K562 (cell line): ENCODE data around the gene LYVE1. TPM values are rescaled to one million over a fixed set of nuclear protein-coding genes. Genes with fewer than 3 reads are reported as not detected.

Source experiments
- ATAC-seq: fragments of 200-7000 bp; cut with Tn5 transposase; 3 replicates; pipeline ENCODE4 v1.9.1; 2020; ENCODE audit warnings: moderate library complexity
- BruUV-seq: library from RNA; stranded (reverse); fragments of 400-500 nt; replicated peaks from 2 replicates; lab custom pipeline; 2021; lab: Mats Ljungman, UMichigan
- CTCF ChIA-PET: fragments of 300-600 bp; formaldehyde crosslinking; extraction: SDS; loops from one replicate; lab custom pipeline; 2021; ENCODE audit warnings: low intra/inter-chr PET ratio; lab: Yijun Ruan, JAX
- POLR2A ChIA-PET: fragments of 300-600, 350-650 bp; sonication (Branson Sonifier 250); formaldehyde crosslinking; extraction: SDS; loops from one replicate; lab custom pipeline; 2021; ENCODE audit warnings: antibody characterized with exemption, inconsistent platforms; lab: Yijun Ruan, JAX
- DNase-seq, 4 experiments: peaks; one replicate each; pipeline versions ENCODE4 v3.0.0 to v3.0.0-alpha.2; 2011 to 2018; ENCODE audit warnings: low spot score in 3 of 4, mixed read lengths in 3 of 4; ENCODE audit errors: extremely low read depth in 1 of 4
- FAIRE-seq: peaks from 2 replicates; lab custom pipeline; 2011; peaks lifted over from hg19 to GRCh38; lab: Jason Lieb, UNC
- H2AFZ ChIP-seq: 2 replicates; pipeline ENCODE4 v1.6.0; 2011; ENCODE audit warnings: low read depth, low read length, control low read depth, inconsistent platforms
- H3K27ac ChIP-seq: fragments of 200-600 bp; 3 replicates; pipeline ENCODE4 v1.8.0; 2011; ENCODE audit warnings: low read depth, mild to moderate bottlenecking, control low read depth, inconsistent platforms, low read length, moderate library complexity, mixed read lengths; ENCODE audit errors: extremely low read depth
- H3K27me3 ChIP-seq, 2 experiments: fragments of 300-600 bp in 1 of 2; 2 replicates in 1 of 2; 3 replicates in 1 of 2; pipeline versions ENCODE4 v1.6.0 to v1.8.0; 2011; ENCODE audit warnings: inconsistent platforms in 2 of 2, low read length in 2 of 2, mild to moderate bottlenecking in 1 of 2, mixed read lengths in 1 of 2, moderate library complexity in 1 of 2; ENCODE audit not compliant: control insufficient read depth in 2 of 2, insufficient read depth in 2 of 2
- H3K36me3 ChIP-seq: fragments of 300-600 bp; 3 replicates; pipeline ENCODE4 v1.8.0; 2011; ENCODE audit warnings: mild to moderate bottlenecking, low read length, inconsistent platforms; ENCODE audit not compliant: control insufficient read depth, insufficient read depth
- H3K4me1 ChIP-seq, 2 experiments: fragments of 200-600 bp in 1 of 2; replicated peaks in 1 of 2; 2 replicates in 1 of 2; 3 replicates in 1 of 2; pipeline versions ENCODE4 v1.5.1 to v1.8.0; 2011; ENCODE audit warnings: inconsistent platforms in 2 of 2, low read length in 2 of 2, mild to moderate bottlenecking in 1 of 2, mixed read lengths in 1 of 2, moderate library complexity in 1 of 2; ENCODE audit not compliant: control insufficient read depth in 2 of 2, insufficient read depth in 2 of 2
- H3K4me2 ChIP-seq: 2 replicates; pipeline ENCODE4 v1.6.1; 2011; ENCODE audit warnings: low read length, control low read depth, inconsistent platforms, mixed read lengths; ENCODE audit not compliant: insufficient read depth
- H3K4me3 ChIP-seq: fragments of 200-600 bp; sonication (generic), shearing (Covaris generic); 2 replicates; pipeline ENCODE4 v1.5.1; 2016; ENCODE audit warnings: control low read depth, inconsistent platforms
- H3K79me2 ChIP-seq: fragments of 200-600 bp; 3 replicates; pipeline ENCODE4 v1.8.0; 2011; ENCODE audit warnings: low read length, inconsistent platforms; ENCODE audit not compliant: control insufficient read depth, insufficient read depth
- H3K9ac ChIP-seq, 2 experiments: 2 replicates each; pipeline versions ENCODE4 v1.6.0 to v1.6.1; 2011; ENCODE audit warnings: low read depth in 2 of 2, low read length in 2 of 2, control low read depth in 1 of 2, inconsistent platforms in 1 of 2, mild to moderate bottlenecking in 1 of 2, mixed read lengths in 1 of 2; ENCODE audit not compliant: insufficient read depth in 1 of 2
- H3K9me1 ChIP-seq: one replicate; pipeline ENCODE4 v1.6.0; 2011; ENCODE audit warnings: inconsistent platforms, mild to moderate bottlenecking, low read length, moderate library complexity; ENCODE audit not compliant: control insufficient read depth, insufficient read depth
- H3K9me3 ChIP-seq: replicated peaks from 2 replicates; pipeline ENCODE4 v1.5.1; 2011; ENCODE audit warnings: low read depth, low read length, inconsistent platforms; ENCODE audit not compliant: control insufficient read depth, insufficient read depth
- H4K20me1 ChIP-seq: replicated peaks from 2 replicates; pipeline ENCODE4 v1.6.1; 2011; ENCODE audit warnings: low read length, inconsistent platforms, mixed read lengths; ENCODE audit not compliant: control insufficient read depth, insufficient read depth
- WGBS: fragments of 100-300 bp; shearing (Covaris generic); methylation state at CpG from one replicate; pipeline ENCODE4 v1.1.6; 2016; ENCODE audit warnings: low coverage, mixed read lengths; ENCODE audit not compliant: insufficient coverage; ENCODE audit errors: missing lambda C conversion rate; 5-methylcytosine and 5-hydroxymethylcytosine counted together
- in situ Hi-C: fragments of 300-500 bp; cut with MboI; formaldehyde crosslinking; loops from 4 replicates; pipeline ENCODE4 v1.15.0; 2018; ENCODE audit warnings: inconsistent platforms, mixed read lengths
- intact Hi-C: fragments of 100-400 bp; cut with micrococcal nuclease; formaldehyde crosslinking; loops from 2 replicates; pipeline ENCODE4 v1.14.2; 2022
- polyA plus RNA-seq, 8 experiments: library from polyadenylated mRNA; depleted of rRNA in 4 of 8; stranded (reverse) in 5 of 8; unstranded in 3 of 8; fragments of >200 nt; fragmentation: Nextera tagmentation in 2 of 8; fragmentation: Illumina TruSeq in 1 of 8; extraction: Ambion mirVana in 2 of 8; extraction: Trizol in 1 of 8; gene quantifications; 2 replicates each; pipeline versions ENCODE4 v1.2.1 to v1.2.3, GENCODE V29; 2011 to 2014; ENCODE audit warnings: inconsistent platforms in 1 of 8, missing spikeins in 1 of 8
- total RNA-seq, 7 experiments: library from RNA; depleted of rRNA in 6 of 7; stranded (reverse); fragments of >200 nt in 6 of 7; fragmentation: Illumina TruSeq in 2 of 7; extraction: Trizol in 2 of 7; gene quantifications; 2 replicates each; pipeline versions ENCODE4 v1.2.1 to v1.2.3, GENCODE V29; 2011 to 2021; ENCODE audit warnings: low replicate concordance in 1 of 7
- TF ChIP-seq, protein P1 (sequence below): sonication (generic); formaldehyde crosslinking; IDR thresholded peaks from 2 replicates; pipeline ENCODE4 v1.8.1; 2023; ENCODE audit warnings: missing genetic modification reagents, mild to moderate bottlenecking, borderline replicate concordance
- TF ChIP-seq, protein P2 (sequence below): fragments of 200-800 bp; sonication (Bioruptor generic); IDR thresholded peaks from 2 replicates; pipeline ENCODE4 v1.6.1; 2016; ENCODE audit warnings: missing genetic modification characterization, missing compliant biosample characterization
- TF ChIP-seq, protein P3 (sequence below): fragments of 450-650 bp; IDR thresholded peaks from 2 replicates; pipeline ENCODE4 v1.6.1; 2016; ENCODE audit warnings: low read depth, mild to moderate bottlenecking, moderate library complexity

Gene LYVE1
- total and polyA plus RNA-seq, 9 of the 15 experiments (the other 6 are each of a cell fraction or from before 2014, with no cell fraction given) = 0.06 to 1.1 (median 0.14) TPM; not detected in 1

DNA sequence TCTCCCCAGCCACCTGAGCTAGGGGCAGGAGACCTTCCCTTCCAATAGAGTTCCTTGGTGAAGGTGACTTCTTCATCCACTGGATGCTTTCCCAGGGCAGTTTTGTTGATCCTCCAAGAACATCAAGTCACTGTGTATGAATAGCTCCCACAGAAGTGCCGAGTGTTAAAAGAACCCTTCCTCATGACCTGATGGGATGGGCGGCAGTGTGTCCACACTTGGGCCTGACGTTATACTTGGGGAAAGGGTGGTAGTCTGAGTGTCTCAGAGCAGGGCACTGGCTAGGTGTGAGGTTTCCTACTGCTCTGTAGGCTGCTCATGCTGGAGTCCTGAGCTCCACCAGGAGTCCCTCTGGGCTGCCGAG lies 7.6 kb upstream of the LYVE1 start:
- ChIA-PET POLR2A (interaction anchor here (1.1 to 1.5 kb wide), 2 partner anchors 8 to 59 kb away, joined by 3 read pairs; no protein-coding TSS in a partner anchor), CTCF (no interaction called here)
- no peak for DNase-seq
- no peak overlapping the region for H2AFZ ChIP-seq
- peaks cover 0 to 4% of the 10 kb centered on the region in 2 experiments; a peak in 1 of 5 replicates for H3K4me1 ChIP-seq
- no peaks in the 10 kb centered on the region for H3K9me3 ChIP-seq
- peak; percentile 45; the same call in 1 of the 3 replicates for ATAC-seq
- no peak overlapping the region for H3K4me2 ChIP-seq
- WGBS = 13% methylated on average over 4 of the region's 4 CpGs
- in situ Hi-C loops = no loop called here
- intact Hi-C loops = no loop called here
- no peaks in the 10 kb centered on the region for H3K9me1 ChIP-seq
- no peaks in the 10 kb centered on the region for H4K20me1 ChIP-seq
- H3K79me2 ChIP-seq = no peaks in the 10 kb centered on the region
- TF ChIP-seq, protein P1, sequence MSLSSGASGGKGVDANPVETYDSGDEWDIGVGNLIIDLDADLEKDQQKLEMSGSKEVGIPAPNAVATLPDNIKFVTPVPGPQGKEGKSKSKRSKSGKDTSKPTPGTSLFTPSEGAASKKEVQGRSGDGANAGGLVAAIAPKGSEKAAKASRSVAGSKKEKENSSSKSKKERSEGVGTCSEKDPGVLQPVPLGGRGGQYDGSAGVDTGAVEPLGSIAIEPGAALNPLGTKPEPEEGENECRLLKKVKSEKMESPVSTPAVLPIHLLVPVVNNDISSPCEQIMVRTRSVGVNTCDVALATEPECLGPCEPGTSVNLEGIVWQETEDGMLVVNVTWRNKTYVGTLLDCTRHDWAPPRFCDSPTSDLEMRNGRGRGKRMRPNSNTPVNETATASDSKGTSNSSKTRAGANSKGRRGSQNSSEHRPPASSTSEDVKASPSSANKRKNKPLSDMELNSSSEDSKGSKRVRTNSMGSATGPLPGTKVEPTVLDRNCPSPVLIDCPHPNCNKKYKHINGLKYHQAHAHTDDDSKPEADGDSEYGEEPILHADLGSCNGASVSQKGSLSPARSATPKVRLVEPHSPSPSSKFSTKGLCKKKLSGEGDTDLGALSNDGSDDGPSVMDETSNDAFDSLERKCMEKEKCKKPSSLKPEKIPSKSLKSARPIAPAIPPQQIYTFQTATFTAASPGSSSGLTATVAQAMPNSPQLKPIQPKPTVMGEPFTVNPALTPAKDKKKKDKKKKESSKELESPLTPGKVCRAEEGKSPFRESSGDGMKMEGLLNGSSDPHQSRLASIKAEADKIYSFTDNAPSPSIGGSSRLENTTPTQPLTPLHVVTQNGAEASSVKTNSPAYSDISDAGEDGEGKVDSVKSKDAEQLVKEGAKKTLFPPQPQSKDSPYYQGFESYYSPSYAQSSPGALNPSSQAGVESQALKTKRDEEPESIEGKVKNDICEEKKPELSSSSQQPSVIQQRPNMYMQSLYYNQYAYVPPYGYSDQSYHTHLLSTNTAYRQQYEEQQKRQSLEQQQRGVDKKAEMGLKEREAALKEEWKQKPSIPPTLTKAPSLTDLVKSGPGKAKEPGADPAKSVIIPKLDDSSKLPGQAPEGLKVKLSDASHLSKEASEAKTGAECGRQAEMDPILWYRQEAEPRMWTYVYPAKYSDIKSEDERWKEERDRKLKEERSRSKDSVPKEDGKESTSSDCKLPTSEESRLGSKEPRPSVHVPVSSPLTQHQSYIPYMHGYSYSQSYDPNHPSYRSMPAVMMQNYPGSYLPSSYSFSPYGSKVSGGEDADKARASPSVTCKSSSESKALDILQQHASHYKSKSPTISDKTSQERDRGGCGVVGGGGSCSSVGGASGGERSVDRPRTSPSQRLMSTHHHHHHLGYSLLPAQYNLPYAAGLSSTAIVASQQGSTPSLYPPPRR = no peak
- TF ChIP-seq, protein P2, sequence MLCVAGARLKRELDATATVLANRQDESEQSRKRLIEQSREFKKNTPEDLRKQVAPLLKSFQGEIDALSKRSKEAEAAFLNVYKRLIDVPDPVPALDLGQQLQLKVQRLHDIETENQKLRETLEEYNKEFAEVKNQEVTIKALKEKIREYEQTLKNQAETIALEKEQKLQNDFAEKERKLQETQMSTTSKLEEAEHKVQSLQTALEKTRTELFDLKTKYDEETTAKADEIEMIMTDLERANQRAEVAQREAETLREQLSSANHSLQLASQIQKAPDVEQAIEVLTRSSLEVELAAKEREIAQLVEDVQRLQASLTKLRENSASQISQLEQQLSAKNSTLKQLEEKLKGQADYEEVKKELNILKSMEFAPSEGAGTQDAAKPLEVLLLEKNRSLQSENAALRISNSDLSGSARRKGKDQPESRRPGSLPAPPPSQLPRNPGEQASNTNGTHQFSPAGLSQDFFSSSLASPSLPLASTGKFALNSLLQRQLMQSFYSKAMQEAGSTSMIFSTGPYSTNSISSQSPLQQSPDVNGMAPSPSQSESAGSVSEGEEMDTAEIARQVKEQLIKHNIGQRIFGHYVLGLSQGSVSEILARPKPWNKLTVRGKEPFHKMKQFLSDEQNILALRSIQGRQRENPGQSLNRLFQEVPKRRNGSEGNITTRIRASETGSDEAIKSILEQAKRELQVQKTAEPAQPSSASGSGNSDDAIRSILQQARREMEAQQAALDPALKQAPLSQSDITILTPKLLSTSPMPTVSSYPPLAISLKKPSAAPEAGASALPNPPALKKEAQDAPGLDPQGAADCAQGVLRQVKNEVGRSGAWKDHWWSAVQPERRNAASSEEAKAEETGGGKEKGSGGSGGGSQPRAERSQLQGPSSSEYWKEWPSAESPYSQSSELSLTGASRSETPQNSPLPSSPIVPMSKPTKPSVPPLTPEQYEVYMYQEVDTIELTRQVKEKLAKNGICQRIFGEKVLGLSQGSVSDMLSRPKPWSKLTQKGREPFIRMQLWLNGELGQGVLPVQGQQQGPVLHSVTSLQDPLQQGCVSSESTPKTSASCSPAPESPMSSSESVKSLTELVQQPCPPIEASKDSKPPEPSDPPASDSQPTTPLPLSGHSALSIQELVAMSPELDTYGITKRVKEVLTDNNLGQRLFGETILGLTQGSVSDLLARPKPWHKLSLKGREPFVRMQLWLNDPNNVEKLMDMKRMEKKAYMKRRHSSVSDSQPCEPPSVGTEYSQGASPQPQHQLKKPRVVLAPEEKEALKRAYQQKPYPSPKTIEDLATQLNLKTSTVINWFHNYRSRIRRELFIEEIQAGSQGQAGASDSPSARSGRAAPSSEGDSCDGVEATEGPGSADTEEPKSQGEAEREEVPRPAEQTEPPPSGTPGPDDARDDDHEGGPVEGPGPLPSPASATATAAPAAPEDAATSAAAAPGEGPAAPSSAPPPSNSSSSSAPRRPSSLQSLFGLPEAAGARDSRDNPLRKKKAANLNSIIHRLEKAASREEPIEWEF (CRISPR knock-in tag) = no peak
- TF ChIP-seq, protein P3, sequence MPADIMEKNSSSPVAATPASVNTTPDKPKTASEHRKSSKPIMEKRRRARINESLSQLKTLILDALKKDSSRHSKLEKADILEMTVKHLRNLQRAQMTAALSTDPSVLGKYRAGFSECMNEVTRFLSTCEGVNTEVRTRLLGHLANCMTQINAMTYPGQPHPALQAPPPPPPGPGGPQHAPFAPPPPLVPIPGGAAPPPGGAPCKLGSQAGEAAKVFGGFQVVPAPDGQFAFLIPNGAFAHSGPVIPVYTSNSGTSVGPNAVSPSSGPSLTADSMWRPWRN = no peak
- H3K36me3 ChIP-seq = no peaks in the 10 kb centered on the region
- no peak overlapping the region for H3K9ac ChIP-seq
- FAIRE-seq = no peak
- BruUV-seq = no TSS peak
- H3K27ac ChIP-seq = no peak overlapping the region
- H3K27me3 ChIP-seq = no peaks in the 10 kb centered on the region
- no peak overlapping the region for H3K4me3 ChIP-seq
